ENCODE results near the gene XRCC4.

DNA sequence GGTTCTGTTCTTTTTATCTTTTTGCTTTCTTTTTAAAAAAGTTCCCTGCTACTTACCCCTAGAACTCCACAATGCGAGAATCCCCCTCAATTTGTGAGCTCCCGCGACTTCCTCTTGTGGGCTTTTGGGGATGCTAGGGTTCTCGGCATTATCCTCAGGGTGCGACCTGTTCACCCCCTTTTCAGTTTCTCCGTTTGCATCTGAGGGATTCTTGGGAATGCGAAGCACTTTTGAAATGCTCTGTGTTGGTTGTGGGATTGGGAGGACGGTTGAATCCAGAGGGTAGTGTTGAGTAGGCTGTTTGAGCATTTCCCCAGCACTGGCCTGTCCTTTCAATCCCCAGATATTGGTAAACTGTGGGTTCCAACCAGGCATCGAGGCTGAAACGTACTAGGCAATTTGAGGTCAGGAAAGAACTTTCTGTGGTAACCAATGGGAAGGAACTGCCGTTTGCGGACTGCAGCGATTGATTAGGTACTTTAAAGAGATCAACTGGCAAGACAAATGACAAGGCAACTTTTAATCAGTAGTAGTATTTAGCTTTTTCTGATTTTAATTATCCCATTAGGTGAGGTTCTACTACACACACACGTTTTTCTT is 415 bp downstream of the XRCC4 start:
- TF ChIP-seq POLR2A (IDR thresholded peaks at IDR 0.05; ENCODE audit: low read depth, low read length): no peak
- no peak for TF ChIP-seq TAF1 (IDR thresholded peaks at IDR 0.05; ENCODE audit: borderline replicate concordance, low read depth, low read length)
- no peak for TF ChIP-seq POLR2AphosphoS5 (IDR thresholded peaks at IDR 0.05; ENCODE audit: low read depth, low read length)
